Mucosa of descending colon (tissue), 3 donors: ENCODE measurements around the gene RPL7A. TPM values are rescaled to one million over a fixed set of nuclear protein-coding genes. Genes with fewer than 3 reads are reported as not detected.
"Not testable (repeated sequence)": the region's sequence is repeated elsewhere in the genome, so short reads cannot be mapped to it uniquely, and the experiment has no call there.

Experiments used
- ATAC-seq: fragments of 200-7000 bp; cut with Tn5 transposase; one replicate; pipeline ENCODE4 v1.9.1; 2020; ENCODE audit warnings: mild to moderate bottlenecking, moderate library complexity
- DNase-seq, 3 donors: peaks; one replicate each; pipeline ENCODE4 v3.0.0-alpha.2; 2020
- H3K36me3 ChIP-seq: fragments of 200-600 bp; one replicate; pipeline ENCODE4 v1.8.0; 2021; ENCODE audit warnings: low read depth, mild to moderate bottlenecking
- H3K4me1 ChIP-seq: fragments of 200-600 bp; one replicate; pipeline ENCODE4 v1.8.0; 2021; ENCODE audit warnings: low read depth, mild to moderate bottlenecking
- H3K4me3 ChIP-seq: fragments of 200-600 bp; one replicate; pipeline ENCODE4 v1.8.0; 2021; ENCODE audit warnings: mild to moderate bottlenecking
- H3K9me3 ChIP-seq: fragments of 200-600 bp; one replicate; pipeline ENCODE4 v1.8.0; 2021; ENCODE audit warnings: mild to moderate bottlenecking
- CTCF ChIP-seq: fragments of 200-600 bp; IDR thresholded peaks from one replicate; pipeline ENCODE4 v1.8.0; 2022; ENCODE audit warnings: antibody characterized with exemption, mild to moderate bottlenecking
- intact Hi-C, 2 donors: fragments of 100-400 bp; cut with DNase I in 1 of 2; cut with micrococcal nuclease in 1 of 2; formaldehyde crosslinking; loops; one replicate each; pipeline versions ENCODE4 v1.11.0 to v1.11.1; 2022; cut with DNase I, micrococcal nuclease
- total RNA-seq, 3 donors: library from RNA; stranded (reverse); fragmentation: NEBNext Ultra II Directional in 2 of 3; extraction: Animal tissue kit (Norgen Biotek cat#: 25700) in 2 of 3; gene quantifications; one replicate each; pipeline versions ENCODE4 v1.2.1 to v1.2.4, GENCODE V29; 2021 to 2023
- donor health status: DM: no; HTN: no; CAD: no; lungs with moderate emphysema.
- donor health status: DM: no; HTN: no; CAD: no.
- donor health status: DM: no; HTN: yes; CAD: no.

The RPL7A gene
- total RNA-seq, 3 donors from 2014 or later: 1,420 to 1,482 (median 1,457) TPM

- peak in 2 of 3 donors; percentile 62 to 64 for DNase-seq
- H3K4me1 ChIP-seq: peaks cover 21% of the 10 kb centered on the region
- no peaks in the 10 kb centered on the region for H3K9me3 ChIP-seq
- peak overlapping the region; percentile 97 for H3K4me3 ChIP-seq
- ATAC-seq: peak; percentile 45
- intact Hi-C loops: no loop called here
- H3K36me3 ChIP-seq: peaks cover 5% of the 10 kb centered on the region
- TF ChIP-seq CTCF: no peak
Observed at GRCh38 chr9:133375116-133375723, 27.2 kb downstream of the RPL7A start.

GRCh38 chr9:133375724-133376654, 28.0 kb downstream of the RPL7A start, which contains the start of the genes STKLD1 and SURF4:
TSS of gene STKLD1 (plus strand) at chr9:133376366. CDS start at chr9:133376474, 108 bp downstream.
TSS of gene SURF4 (minus strand) at chr9:133376060. CDS start at chr9:133375969, 91 bp downstream.
- DNase-seq (peak; percentile 98 to 99 (median 98)), ATAC-seq (peak; percentile 96)
- Histone ChIP-seq H3K4me1 (peaks cover 20% of the 10 kb centered on the region), H3K9me3 (no peaks in the 10 kb centered on the region), H3K4me3 (peak within 1 kb of the TSS; percentile 97), H3K36me3 (no peaks in the 10 kb centered on the region)
- TF ChIP-seq CTCF: peak; percentile 14
- intact Hi-C loops: no loop called here

GRCh38 chr9:133377280-133377679, 29.3 kb downstream of the RPL7A start:
- H3K9me3 ChIP-seq, ATAC-seq, H3K36me3 ChIP-seq, DNase-seq, intact Hi-C loops, H3K4me3 ChIP-seq: not testable (repeated sequence)
- peaks cover 11% of the 10 kb centered on the region for H3K4me1 ChIP-seq

- Histone ChIP-seq H3K9me3 (no peaks in the 10 kb centered on the region), H3K4me3 (no peak overlapping the region), H3K36me3 (no peaks in the 10 kb centered on the region), H3K4me1 (peaks cover 10% of the 10 kb centered on the region)
- intact Hi-C loops: no loop called here
- DNase-seq (peak in 1 of 3 donors; percentile 23), ATAC-seq (no peak)
- TF ChIP-seq CTCF: no peak
Observed at GRCh38 chr9:133377721-133378216, 29.8 kb downstream of the RPL7A start.

GRCh38 chr9:133378408-133378962, 30.5 kb downstream of the RPL7A start:
- DNase-seq: peak in 1 of 3 donors; percentile 32
- no peak for ATAC-seq
- TF ChIP-seq CTCF: no peak
- H3K36me3 ChIP-seq: no peaks in the 10 kb centered on the region
- intact Hi-C loops: no loop called here
- no peaks in the 10 kb centered on the region for H3K9me3 ChIP-seq
- H3K4me1 ChIP-seq: peaks cover 10% of the 10 kb centered on the region
- no peak overlapping the region for H3K4me3 ChIP-seq
